Measurements from ENCODE around the gene PLP1.

- TF ChIP-seq CTCF (IDR thresholded peaks at IDR 0.05; ENCODE audit: insufficient read depth, low read length, poor library complexity, severe bottlenecking), result no peak
- no peak for TF ChIP-seq EZH2phosphoT487 (conservative IDR thresholded peaks at IDR 0.05; ENCODE audit: low read length)
Measured at GRCh38 chrX:103831342-103831802, 54.7 kb downstream of the PLP1 start.

Data from SU-DHL-6 (cell line).